GM18502 (cell line): Measurements from ENCODE around the gene INSC.

Source experiments
- ATAC-seq: cut with Tn5 transposase; IDR thresholded peaks from one replicate; pipeline ENCODE4 v1.9.1; 2021; ENCODE audit warnings: mild to moderate bottlenecking; ENCODE audit not compliant: unreplicated experiment, poor library complexity

The INSC gene

GRCh38 chr11:15208378-15209222 lies 93.9 kb downstream of the INSC start:
- ATAC-seq = peak; percentile 98

- ATAC-seq = no peak
These were observed 98.2 kb downstream of the INSC start for GRCh38 chr11:15212876-15213275.

GRCh38 chr11:15213471-15214231 lies 98.9 kb downstream of the INSC start:
- ATAC-seq = no peak

- no peak for ATAC-seq
These were observed 100.3 kb downstream of the INSC start for GRCh38 chr11:15215005-15215404.

- ATAC-seq = peak; percentile 72
These were observed 102.0 kb downstream of the INSC start for GRCh38 chr11:15216678-15217077.

GRCh38 chr11:15217416-15217815 lies 102.7 kb downstream of the INSC start:
- ATAC-seq = no peak

GRCh38 chr11:15222777-15223176 lies 108.1 kb downstream of the INSC start:
- no peak for ATAC-seq

GRCh38 chr11:15223318-15223717 lies 108.6 kb downstream of the INSC start:
- ATAC-seq = no peak

- no peak for ATAC-seq
These were observed 109.7 kb downstream of the INSC start for GRCh38 chr11:15224466-15224865.

- ATAC-seq = no peak
These were observed 112.3 kb downstream of the INSC start for GRCh38 chr11:15227011-15227410.

GRCh38 chr11:15228331-15228849 lies 113.7 kb downstream of the INSC start:
- ATAC-seq = no peak

GRCh38 chr11:15229069-15229468 lies 114.3 kb downstream of the INSC start:
- no peak for ATAC-seq

GRCh38 chr11:15232496-15232895 lies 117.8 kb downstream of the INSC start:
- ATAC-seq = no peak

GRCh38 chr11:15233371-15234165 lies 118.8 kb downstream of the INSC start:
- no peak for ATAC-seq

GRCh38 chr11:15234796-15235195 lies 120.1 kb downstream of the INSC start:
- no peak for ATAC-seq

- ATAC-seq = no peak
These were observed 121.8 kb downstream of the INSC start for GRCh38 chr11:15236559-15236958.

- ATAC-seq = no peak
These were observed 124.1 kb downstream of the INSC start for GRCh38 chr11:15238856-15239255.

GRCh38 chr11:15248749-15249148 lies 134.0 kb downstream of the INSC start:
- no peak for ATAC-seq

GRCh38 chr11:15258433-15259165 lies 143.9 kb downstream of the INSC start:
- ATAC-seq = no peak

GRCh38 chr11:15266999-15267398 lies 152.3 kb downstream of the INSC start:
- no peak for ATAC-seq
